ENCODE measurements around the gene SGCA.
A peak's percentile ranks its signal among the peaks of the same experiment; 100 is the strongest.

Gene SGCA

GRCh38 chr17:50208611-50209061 lies 42.8 kb downstream of the SGCA start:
- no peaks in the 10 kb centered on the region for H3K36me3 ChIP-seq (ENCODE audit: control insufficient read depth in 2 of 2, insufficient read depth in 1 of 2, low read length in 2 of 2)
- H3K9me3 ChIP-seq (ENCODE audit: control insufficient read depth, insufficient read depth, low read depth, low read length) = no peaks in the 10 kb centered on the region
- POLR2A ChIA-PET = no interaction called here
- H3K4me3 ChIP-seq (ENCODE audit: low read depth, low read length) = no peak overlapping the region
- H3K4me1 ChIP-seq (ENCODE audit: control insufficient read depth, insufficient read depth, low read length) = peaks cover 3% of the 10 kb centered on the region; the same call in 1 of the 2 replicates
- H3K27ac ChIP-seq (ENCODE audit: extremely low read depth, low read depth, low read length) = no peak overlapping the region
- CTCF ChIA-PET = interaction anchor here (0.6 to 18.0 kb wide), 10 partner anchors 5 to 210 kb away, joined by 3 to 487 read pairs (median 4); partner anchors contain the start of genes COL1A1 and TMEM92
- TF ChIP-seq KLF17 (tag by site-specific recombination; IDR thresholded peaks at IDR 0.05) (no peak), ZNF416 (tag by site-specific recombination; IDR thresholded peaks at IDR 0.05) (no peak), ZNF140 (tag by site-specific recombination; IDR thresholded peaks at IDR 0.05) (no peak), PBX3 (CRISPR knock-in tag; IDR thresholded peaks at IDR 0.05) (no peak), ZNF624 (tag by site-specific recombination; IDR thresholded peaks at IDR 0.05) (no peak), ZNF266 (tag by site-specific recombination; IDR thresholded peaks at IDR 0.05; ENCODE audit: low read depth) (no peak), SP7 (tag by site-specific recombination; IDR thresholded peaks at IDR 0.05) (no peak), MYNN (tag by site-specific recombination; IDR thresholded peaks at IDR 0.05; ENCODE audit: borderline replicate concordance) (no peak), EGR2 (tag by site-specific recombination; IDR thresholded peaks at IDR 0.05; ENCODE audit: low read depth) (peak; percentile 93), ZNF114 (tag by site-specific recombination; IDR thresholded peaks at IDR 0.05) (no peak), ZNF335 (tag by site-specific recombination; conservative IDR thresholded peaks at IDR 0.05) (no peak), ZNF600 (tag by site-specific recombination; IDR thresholded peaks at IDR 0.05) (no peak), ZBTB1 (tag by site-specific recombination; IDR thresholded peaks at IDR 0.05) (no peak), ZSCAN23 (tag by site-specific recombination; IDR thresholded peaks at IDR 0.05) (no peak), ZSCAN4 (tag by site-specific recombination; IDR thresholded peaks at IDR 0.05) (no peak), ZNF837 (tag by site-specific recombination; IDR thresholded peaks at IDR 0.05) (no peak), ZNF521 (tag by site-specific recombination; IDR thresholded peaks at IDR 0.05) (no peak), ZFHX2 (tag by site-specific recombination; conservative IDR thresholded peaks at IDR 0.05) (peak; percentile 75)

- CTCF ChIA-PET = interaction anchor here (0.6 to 18.0 kb wide), 6 partner anchors 6 to 114 kb away, joined by 4 to 487 read pairs (median 14); partner anchors contain the start of genes COL1A1 and TMEM92
- TF ChIP-seq, protein P1, sequence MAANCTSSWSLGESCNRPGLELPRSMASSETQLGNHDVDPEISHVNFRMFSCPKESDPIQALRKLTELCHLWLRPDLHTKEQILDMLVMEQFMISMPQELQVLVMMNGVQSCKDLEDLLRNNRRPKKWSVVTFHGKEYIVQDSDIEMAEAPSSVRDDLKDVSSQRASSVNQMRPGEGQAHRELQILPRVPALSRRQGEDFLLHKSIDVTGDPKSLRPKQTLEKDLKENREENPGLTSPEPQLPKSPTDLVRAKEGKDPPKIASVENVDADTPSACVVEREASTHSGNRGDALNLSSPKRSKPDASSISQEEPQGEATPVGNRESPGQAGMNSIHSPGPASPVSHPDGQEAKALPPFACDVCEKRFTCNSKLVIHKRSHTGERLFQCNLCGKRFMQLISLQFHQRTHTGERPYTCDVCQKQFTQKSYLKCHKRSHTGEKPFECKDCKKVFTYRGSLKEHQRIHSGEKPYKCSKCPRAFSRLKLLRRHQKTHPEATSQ (tag by site-specific recombination; IDR thresholded peaks at IDR 0.05) = no peak
- TF ChIP-seq ZNF146 (tag by site-specific recombination; IDR thresholded peaks at IDR 0.05) (no peak), ZBTB21 (tag by site-specific recombination; IDR thresholded peaks at IDR 0.05) (no peak), ZNF354C (tag by site-specific recombination; IDR thresholded peaks at IDR 0.05; ENCODE audit: borderline replicate concordance, low read depth) (no peak), SALL2 (tag by site-specific recombination; IDR thresholded peaks at IDR 0.05; ENCODE audit: borderline replicate concordance) (no peak), ZNF433 (tag by site-specific recombination; IDR thresholded peaks at IDR 0.05; ENCODE audit: low read depth) (no peak), ZNF133 (tag by site-specific recombination; IDR thresholded peaks at IDR 0.05) (no peak)
- H3K27ac ChIP-seq (ENCODE audit: extremely low read depth, low read depth, low read length) = no peak overlapping the region
Measured at GRCh38 chr17:50209133-50209471, 43.3 kb downstream of the SGCA start.

More at GRCh38 chr17:50209133-50209471, 43.3 kb downstream of the SGCA start:
- POLR2A ChIA-PET = no interaction called here
- H3K9me3 ChIP-seq (ENCODE audit: control insufficient read depth, insufficient read depth, low read depth, low read length) = no peaks in the 10 kb centered on the region
- no peaks in the 10 kb centered on the region for H3K36me3 ChIP-seq (ENCODE audit: control insufficient read depth in 2 of 2, insufficient read depth in 1 of 2, low read length in 2 of 2)
- H3K4me1 ChIP-seq (ENCODE audit: control insufficient read depth, insufficient read depth, low read length) = peaks cover 3% of the 10 kb centered on the region; the same call in 1 of the 2 replicates
- no peak overlapping the region for H3K4me3 ChIP-seq (ENCODE audit: low read depth, low read length)
